ENCODE results near the gene CNOT3. TPM values are rescaled to one million over a fixed set of nuclear protein-coding genes. Genes with fewer than 3 reads are reported as not detected.
A peak's percentile ranks its signal among the peaks of the same experiment; 100 is the strongest.

Gene CNOT3
- total and polyA plus RNA-seq, 2 donors (not counting 1 experiment from before 2014, with no cell fraction given): 28.1 to 82.1 TPM

- H3K9me3 ChIP-seq (ENCODE audit: control extremely low read depth in 1 of 3, control insufficient read depth in 2 of 3, insufficient read depth in 1 of 3, low read length in 2 of 3): peaks cover 0 to 5% (median 0%) of the 10 kb centered on the region in 3 donors
- CTCF ChIA-PET: interaction anchor here (0.6 to 1.9 kb wide), 11 partner anchors 8 to 320 kb away, joined by 3 to 8 read pairs (median 5); partner anchors contain the start of genes CNOT3, MBOAT7 and TSEN34
- POLR2A ChIA-PET: interaction anchor here (1.4 to 2.7 kb wide), 6 partner anchors 22 to 1180 kb away, joined by 3 to 24 read pairs (median 8); partner anchors contain the start of genes CNOT3, KMT5C, MBOAT7 and PRPF31
- H3K36me3 ChIP-seq (replicated peaks in 1 of 2; ENCODE audit: control extremely low read depth in 1 of 2, control insufficient read depth in 1 of 2, extremely low read depth in 1 of 2, insufficient read depth in 2 of 2, low read length in 1 of 2): peaks cover 2 to 40% of the 10 kb centered on the region in 2 experiments
- under 1% methylated on average over 71 of the region's 72 CpGs for WGBS (ENCODE audit: insufficient coverage)
- intact Hi-C loops (cut with micrococcal nuclease): loop anchor here (1.0 to 2.0 kb wide), 6 partner anchors 9 to 289 kb away; partner anchors contain the start of genes CNOT3, LENG8, NDUFA3 and PRPF31
- TF ChIP-seq CTCF (IDR thresholded peaks at IDR 0.05) (peak; percentile 26), EZH2 (IDR thresholded peaks at IDR 0.05; ENCODE audit: borderline replicate concordance, insufficient read depth, low read depth, low read length, poor library complexity, severe bottlenecking) (no peak)
- H3K9ac ChIP-seq (ENCODE audit: low read length): peak within 1 kb of the TSS; percentile 89
- no peaks in the 10 kb centered on the region for H3K9me3 Mint-ChIP-seq (ENCODE audit: insufficient read depth)
- peaks cover 27% of the 10 kb centered on the region for H3K79me2 ChIP-seq (ENCODE audit: control insufficient read depth, insufficient read depth, low read length)
- H3K27me3 Mint-ChIP-seq: peaks cover 8% of the 10 kb centered on the region
- peaks cover 45% of the 10 kb centered on the region for H3K4me1 Mint-ChIP-seq
- DNase-seq: peak; percentile 100
- H3K4me3 Mint-ChIP-seq: peak within 1 kb of the TSS; percentile 100
- H3K4me3 ChIP-seq (ENCODE audit: control extremely low read depth in 1 of 5, extremely low read depth in 1 of 5, insufficient read depth in 1 of 5, low read depth in 2 of 5, low read length in 4 of 5): peak within 1 kb of the TSS; percentile 67 to 95 (median 79)
- peak within 1 kb of the TSS; percentile 75 to 82 for H3K27ac ChIP-seq (ENCODE audit: low read length in 2 of 2)
- peaks cover 35 to 48% of the 10 kb centered on the region in 2 donors for H3K4me1 ChIP-seq (ENCODE audit: control insufficient read depth in 2 of 2, insufficient read depth in 2 of 2, low read length in 2 of 2)
- peak within 1 kb of the TSS; percentile 100 for H3K27ac Mint-ChIP-seq
- peak within 1 kb of the TSS; percentile 98 for H2AFZ ChIP-seq (ENCODE audit: insufficient read depth, low read depth, low read length, poor library complexity, severe bottlenecking)
- H3K4me2 ChIP-seq (replicated peaks; ENCODE audit: low read depth, low read length, poor library complexity, severe bottlenecking): peak within 1 kb of the TSS; percentile 97
- peaks cover 40% of the 10 kb centered on the region for H4K20me1 ChIP-seq (ENCODE audit: control insufficient read depth, insufficient read depth, low read length, poor library complexity, severe bottlenecking)
- H3K27me3 ChIP-seq (replicated peaks in 1 of 4; ENCODE audit: control extremely low read depth in 1 of 4, control insufficient read depth in 3 of 4, insufficient read depth in 4 of 4, low read length in 3 of 4): peaks cover 0 to 6% (median 3%) of the 10 kb centered on the region in 4 experiments
- ATAC-seq (ENCODE audit: low read depth): peak; percentile 87
Measured at GRCh38 chr19:54159352-54160181, 22.0 kb downstream of the CNOT3 start, which contains the start of gene LENG1. TSS of gene LENG1 (minus strand) at chr19:54159721. CDS start at chr19:54159695, 26 bp downstream.
